Cardiac muscle cell (in vitro differentiated cells and primary cell): ENCODE results near the gene GAB2. TPM values are rescaled to one million over a fixed set of nuclear protein-coding genes. Genes with fewer than 3 reads are reported as not detected.

ENCODE experiments used
- DNase-seq, 2 donors: peaks; one replicate each; pipeline versions ENCODE4 v3.0.0 to v3.0.0-alpha.2; 2010 to 2017; ENCODE audit warnings: low read depth in 1 of 2, low spot score in 1 of 2
- H3K27ac ChIP-seq: fragments of 200-600 bp; sonication (generic); 2 replicates; pipeline ENCODE4 v1.5.1; 2016
- H3K27me3 ChIP-seq: fragments of 200-600 bp; sonication (generic); 2 replicates; pipeline ENCODE4 v1.6.0; 2016; ENCODE audit warnings: control low read depth
- H3K36me3 ChIP-seq: fragments of 200-600 bp; sonication (generic); 2 replicates; pipeline ENCODE4 v1.5.1; 2016; ENCODE audit warnings: control low read depth
- H3K4me1 ChIP-seq: fragments of 200-600 bp; sonication (generic); 2 replicates; pipeline ENCODE4 v1.8.1; 2017; ENCODE audit warnings: low read depth, mild to moderate bottlenecking, mixed run types
- H3K4me3 ChIP-seq: fragments of 200-600 bp; sonication (generic); 2 replicates; pipeline ENCODE4 v1.5.1; 2016; ENCODE audit warnings: mild to moderate bottlenecking
- H3K9me3 ChIP-seq: fragments of 200-600 bp; sonication (generic); 2 replicates; pipeline ENCODE4 v1.5.1; 2017; ENCODE audit warnings: low read depth, mild to moderate bottlenecking, control low read depth
- CTCF ChIP-seq: IDR thresholded peaks from 2 replicates; pipeline ENCODE4 v1.5.1; 2012; ENCODE audit warnings: low read depth, mild to moderate bottlenecking, low read length
- polyA plus RNA-seq: library from polyadenylated mRNA; unstranded; fragments of >200 nt; fragmentation: Nextera tagmentation; extraction: Ambion mirVana; gene quantifications from 2 replicates; pipeline ENCODE4 v1.2.1, GENCODE V29; 2016
- total RNA-seq: library from RNA; depleted of rRNA; stranded (reverse); fragments of >200 nt; gene quantifications from 2 replicates; pipeline ENCODE4 v1.2.3, GENCODE V29; 2016

GAB2 gene
- total and polyA plus RNA-seq, 2 experiments from 2014 or later = 5.3 to 18.0 TPM

DNA sequence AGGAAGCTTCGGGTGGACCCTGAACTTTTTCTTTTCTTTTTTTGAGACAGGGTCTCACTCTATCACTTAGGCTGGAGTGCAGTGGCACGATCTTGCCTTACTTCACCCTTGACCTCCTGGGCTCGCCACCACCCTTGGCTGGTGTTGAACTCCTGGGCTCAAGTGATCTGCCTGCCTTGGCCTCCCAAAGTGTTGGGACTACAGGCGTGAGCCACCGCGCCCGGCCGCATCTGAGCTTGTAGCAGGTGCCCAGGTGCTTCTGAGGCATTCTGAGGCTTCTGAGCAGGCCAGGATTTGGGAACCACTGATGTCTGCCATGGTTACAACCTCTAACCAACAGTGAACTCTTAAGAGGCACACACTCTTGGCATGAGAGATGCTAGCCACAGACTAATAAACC is 223.8 kb downstream of the GAB2 start:
- TF ChIP-seq CTCF = no peak
- Histone ChIP-seq H3K4me3 (no peak overlapping the region), H3K27me3 (no peaks in the 10 kb centered on the region), H3K36me3 (peaks cover 4% of the 10 kb centered on the region), H3K27ac (no peak overlapping the region), H3K9me3 (no peaks in the 10 kb centered on the region), H3K4me1 (peaks cover 27% of the 10 kb centered on the region)
- no peak for DNase-seq

GRCh38 chr11:78192911-78193351 is 224.7 kb downstream of the GAB2 start:
- H3K36me3 ChIP-seq = no peaks in the 10 kb centered on the region
- H3K9me3 ChIP-seq = no peaks in the 10 kb centered on the region
- H3K4me3 ChIP-seq = no peak overlapping the region
- no peak for TF ChIP-seq CTCF
- H3K27ac ChIP-seq = no peak overlapping the region
- peaks cover 27% of the 10 kb centered on the region for H3K4me1 ChIP-seq
- no peaks in the 10 kb centered on the region for H3K27me3 ChIP-seq
- peak in 1 of 2 donors; percentile 28 for DNase-seq

DNA sequence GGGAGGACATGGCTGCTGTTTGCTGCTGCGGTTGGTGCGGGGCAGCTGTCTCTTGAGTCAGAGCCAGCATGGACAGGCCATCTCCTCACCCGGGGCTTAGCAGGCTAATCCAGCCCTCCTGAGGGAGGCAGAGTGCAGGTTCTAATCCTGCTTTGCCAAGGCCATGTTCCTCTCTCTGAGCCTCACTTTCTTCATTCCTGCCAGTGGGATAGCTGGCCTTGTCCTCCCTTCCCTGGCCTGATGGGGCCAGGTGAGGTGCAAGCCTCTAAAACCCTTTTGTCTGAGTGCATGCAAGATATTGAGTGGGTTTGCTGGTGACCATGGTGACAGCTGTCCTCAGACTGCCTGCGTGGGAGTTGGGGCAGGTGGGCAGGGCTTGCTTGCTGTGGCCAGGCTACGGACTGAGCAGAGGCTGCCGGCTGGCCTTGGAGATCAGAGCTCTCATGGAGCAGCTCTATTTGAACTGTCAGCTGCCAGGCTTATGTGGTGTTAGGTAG is 225.3 kb downstream of the GAB2 start:
- Histone ChIP-seq H3K27me3 (no peaks in the 10 kb centered on the region), H3K36me3 (no peaks in the 10 kb centered on the region), H3K27ac (no peak overlapping the region), H3K4me1 (peaks cover 32% of the 10 kb centered on the region), H3K4me3 (no peak overlapping the region), H3K9me3 (no peaks in the 10 kb centered on the region)
- TF ChIP-seq CTCF = no peak
- DNase-seq = no peak

DNA sequence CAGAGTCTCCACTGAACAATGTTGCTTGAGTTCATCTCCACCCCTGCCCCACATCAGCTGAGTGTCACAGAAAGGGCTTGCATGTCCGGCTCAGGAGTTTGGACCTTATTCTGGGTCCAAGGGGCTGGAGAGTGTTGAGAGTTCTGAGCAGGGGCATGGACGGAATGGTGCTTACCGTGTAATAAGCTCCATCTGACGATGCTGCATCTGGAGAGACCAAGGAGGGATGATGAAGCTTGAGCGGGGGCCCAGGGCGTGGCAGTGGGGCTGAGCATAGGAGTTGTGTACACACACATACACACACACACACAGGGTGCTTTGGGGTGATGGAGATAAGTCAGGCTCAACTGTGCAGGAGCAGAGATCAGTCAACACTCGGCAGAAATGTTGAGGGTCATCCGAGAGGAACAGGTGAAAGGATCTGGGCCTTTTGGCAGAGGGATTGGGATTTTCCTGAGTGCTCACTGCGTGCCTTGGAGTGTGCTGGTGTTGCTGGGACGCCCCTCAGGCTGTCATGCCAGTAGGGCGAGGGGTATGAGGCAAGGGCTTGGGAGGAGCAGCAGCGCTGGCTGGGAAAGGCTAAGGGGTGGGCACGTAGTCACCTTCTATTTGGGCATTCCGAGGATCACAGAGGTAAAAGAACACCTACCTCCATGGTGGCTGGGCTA is 226.6 kb downstream of the GAB2 start:
- Histone ChIP-seq H3K27me3 (no peaks in the 10 kb centered on the region), H3K4me1 (peaks cover 34% of the 10 kb centered on the region), H3K36me3 (no peaks in the 10 kb centered on the region), H3K9me3 (no peaks in the 10 kb centered on the region), H3K27ac (no peak overlapping the region), H3K4me3 (no peak overlapping the region)
- DNase-seq = no peak
- no peak for TF ChIP-seq CTCF

DNA sequence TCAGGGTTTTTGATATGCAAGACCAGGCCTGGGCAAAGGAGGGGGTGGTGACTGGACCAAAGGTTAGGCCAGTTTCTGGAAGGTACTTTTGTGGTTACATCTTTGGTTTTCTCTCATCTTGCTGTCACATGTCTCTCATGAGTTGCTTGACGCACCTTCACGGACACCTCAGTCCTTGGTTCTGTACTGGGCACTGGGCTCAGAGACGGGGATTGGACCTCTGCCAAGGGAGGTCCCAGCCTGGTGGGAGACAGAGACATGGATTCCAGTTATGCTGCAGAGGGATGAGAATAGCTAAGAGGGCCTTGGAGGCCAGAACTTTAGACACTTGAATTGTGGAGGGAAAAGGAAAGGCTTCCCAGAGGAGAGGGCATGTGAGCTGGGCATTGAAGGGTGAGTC is 227.2 kb downstream of the GAB2 start:
- no peak for DNase-seq
- no peaks in the 10 kb centered on the region for H3K27me3 ChIP-seq
- TF ChIP-seq CTCF = no peak
- peaks cover 34% of the 10 kb centered on the region for H3K4me1 ChIP-seq
- H3K27ac ChIP-seq = no peak overlapping the region
- H3K36me3 ChIP-seq = no peaks in the 10 kb centered on the region
- H3K4me3 ChIP-seq = no peak overlapping the region
- H3K9me3 ChIP-seq = no peaks in the 10 kb centered on the region
